ENCODE measurements around the gene CACNA1A. TPM values are rescaled to one million over a fixed set of nuclear protein-coding genes. Genes with fewer than 3 reads are reported as not detected.

Gene CACNA1A
- total RNA-seq, 4 donors from 2014 or later, result 1.1 TPM; not detected in 3

GRCh38 chr19:13505761-13506470 is 363 bp downstream of the CACNA1A start:
- TF ChIP-seq POLR2A (IDR thresholded peaks at IDR 0.05) (no peak), CTCF (IDR thresholded peaks at IDR 0.05) (no peak)
- intact Hi-C loops (cut with DNase I), result no loop called here
- Histone ChIP-seq H3K27me3 (peaks cover 6 to 99% (median 7%) of the 10 kb centered on the region in 4 donors), H3K36me3 (no peaks in the 10 kb centered on the region), H3K4me3 (peak overlapping the region in 3 of 4 donors; percentile 4 to 54 (median 35)), H3K4me1 (peaks cover 0 to 12% (median 8%) of the 10 kb centered on the region in 3 donors), H3K9me3 (no peaks in the 10 kb centered on the region), H3K27ac (no peak overlapping the region)
- WGBS, 2 donors, result 0% methylated on average over 6 of the region's 69 CpGs; no CpG with 5 or more reads in 1 of the 2 donors
- no peak for DNase-seq

GRCh38 chr19:13505164-13505695 is 1.0 kb downstream of the CACNA1A start:
- H3K36me3 ChIP-seq, result no peaks in the 10 kb centered on the region
- peaks cover 0 to 12% (median 8%) of the 10 kb centered on the region in 3 donors for H3K4me1 ChIP-seq
- no peak overlapping the region for H3K27ac ChIP-seq
- TF ChIP-seq CTCF (IDR thresholded peaks at IDR 0.05) (no peak), POLR2A (IDR thresholded peaks at IDR 0.05) (no peak)
- intact Hi-C loops (cut with DNase I), result no loop called here
- WGBS, 2 donors, result 48 to 58% methylated on average over 8 to 11 of the region's 20 CpGs
- DNase-seq, result no peak
- no peak overlapping the region for H3K4me3 ChIP-seq
- H3K9me3 ChIP-seq, result no peaks in the 10 kb centered on the region
- H3K27me3 ChIP-seq, result peaks cover 6 to 99% (median 7%) of the 10 kb centered on the region in 4 donors

- H3K4me3 ChIP-seq, result no peak overlapping the region
- H3K27ac ChIP-seq, result no peak overlapping the region
- intact Hi-C loops (cut with DNase I), result no loop called here
- H3K36me3 ChIP-seq, result no peaks in the 10 kb centered on the region
- H3K9me3 ChIP-seq, result no peaks in the 10 kb centered on the region
- peaks cover 0 to 12% (median 8%) of the 10 kb centered on the region in 3 donors for H3K4me1 ChIP-seq
- TF ChIP-seq POLR2A (IDR thresholded peaks at IDR 0.05) (no peak), CTCF (IDR thresholded peaks at IDR 0.05) (no peak)
- WGBS, 2 donors, result 46 to 60% methylated on average over 6 to 8 of the region's 12 CpGs
- no peak for DNase-seq
- peaks cover 6 to 100% (median 7%) of the 10 kb centered on the region in 4 donors for H3K27me3 ChIP-seq
These were observed 2.6 kb downstream of the CACNA1A start for GRCh38 chr19:13503570-13504235.

- DNase-seq, result no peak
- H3K9me3 ChIP-seq, result no peaks in the 10 kb centered on the region
- H3K36me3 ChIP-seq, result no peaks in the 10 kb centered on the region
- no peak overlapping the region for H3K4me3 ChIP-seq
- peaks cover 4 to 94% (median 7%) of the 10 kb centered on the region in 4 donors for H3K27me3 ChIP-seq
- TF ChIP-seq CTCF (IDR thresholded peaks at IDR 0.05) (no peak), POLR2A (IDR thresholded peaks at IDR 0.05) (no peak)
- H3K27ac ChIP-seq, result no peak overlapping the region
- H3K4me1 ChIP-seq, result peaks cover 0 to 12% (median 8%) of the 10 kb centered on the region in 3 donors
- intact Hi-C loops (cut with DNase I), result no loop called here
- 77 to 84% methylated on average over 6 of the region's 6 CpGs for WGBS, 2 donors
These were observed 4.0 kb downstream of the CACNA1A start for GRCh38 chr19:13502231-13502630.

GRCh38 chr19:13499692-13500091 is 6.6 kb downstream of the CACNA1A start:
- intact Hi-C loops (cut with DNase I), result no loop called here
- Histone ChIP-seq H3K4me3 (no peak overlapping the region), H3K27me3 (peaks cover 0 to 69% (median 0%) of the 10 kb centered on the region in 4 donors), H3K27ac (no peak overlapping the region), H3K36me3 (no peaks in the 10 kb centered on the region), H3K9me3 (no peaks in the 10 kb centered on the region), H3K4me1 (no peaks in the 10 kb centered on the region)
- DNase-seq, result no peak
- TF ChIP-seq POLR2A (IDR thresholded peaks at IDR 0.05) (no peak), CTCF (IDR thresholded peaks at IDR 0.05) (no peak)
- 81 to 83% methylated on average over 3 to 9 of the region's 9 CpGs for WGBS, 2 donors

Data from esophagus squamous epithelium (tissue), 5 donors.